Cerebellar nuclear complex (tissue), 1 donor: ENCODE data around the gene AFF1.

ENCODE experiments used
- DNase-seq, 2 experiments: peaks; one replicate each; lab custom pipeline; 2025; lab: John Stamatoyannopoulos, UW

The AFF1 gene

GRCh38 chr4:87152310-87153041 is 217.7 kb downstream of the AFF1 start:
- DNase-seq: no peak

GRCh38 chr4:87153078-87153870 is 218.5 kb downstream of the AFF1 start:
- no peak for DNase-seq

GRCh38 chr4:87165892-87166291 is 231.1 kb downstream of the AFF1 start:
- DNase-seq: no peak

DNA sequence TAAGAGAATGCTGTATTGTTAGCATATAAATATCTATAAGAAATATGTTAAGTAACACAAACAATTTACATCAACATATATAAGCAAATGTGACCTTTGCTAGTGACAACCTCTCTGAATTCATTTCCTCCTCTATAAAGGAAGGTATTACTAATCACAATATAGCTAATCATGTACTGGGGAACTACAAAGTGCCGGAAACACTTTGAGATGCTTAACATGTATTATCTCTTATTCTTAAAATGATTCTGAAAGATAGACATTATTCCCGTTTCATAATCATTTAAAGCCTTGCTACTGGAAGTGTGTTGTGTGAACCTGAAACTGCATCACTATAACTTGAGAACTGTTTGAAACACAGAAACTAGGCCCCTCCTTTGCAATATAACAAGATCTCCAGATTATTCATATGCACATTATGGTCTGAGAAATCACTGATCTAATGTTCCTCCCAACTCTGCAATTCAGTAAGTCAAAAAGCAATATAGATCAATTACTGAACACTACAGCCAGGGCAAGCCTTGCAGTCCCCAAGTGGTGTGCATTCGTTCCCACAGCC is 231.6 kb downstream of the AFF1 start:
- no peak for DNase-seq

DNA sequence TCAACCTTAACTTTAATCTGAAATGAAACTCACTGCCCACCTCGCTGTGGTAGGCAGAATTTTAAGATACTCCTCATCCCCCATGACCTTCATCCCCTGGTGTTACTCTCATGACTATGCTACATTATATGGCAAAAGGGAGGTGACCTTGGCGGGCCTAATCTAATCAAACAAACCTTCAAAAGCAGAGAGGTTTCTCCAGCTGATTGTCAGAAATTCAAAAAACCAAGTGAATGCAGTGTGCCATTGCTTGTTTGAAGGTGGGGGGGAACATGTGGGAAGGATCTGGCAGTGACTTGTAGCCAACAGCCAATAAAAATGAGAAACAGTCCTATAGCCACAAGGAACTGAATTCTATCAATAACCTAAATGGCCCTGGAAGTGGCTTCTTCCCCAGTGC is 237.1 kb downstream of the AFF1 start:
- DNase-seq: no peak

GRCh38 chr4:87174672-87175071 is 239.9 kb downstream of the AFF1 start:
- no peak for DNase-seq

DNA sequence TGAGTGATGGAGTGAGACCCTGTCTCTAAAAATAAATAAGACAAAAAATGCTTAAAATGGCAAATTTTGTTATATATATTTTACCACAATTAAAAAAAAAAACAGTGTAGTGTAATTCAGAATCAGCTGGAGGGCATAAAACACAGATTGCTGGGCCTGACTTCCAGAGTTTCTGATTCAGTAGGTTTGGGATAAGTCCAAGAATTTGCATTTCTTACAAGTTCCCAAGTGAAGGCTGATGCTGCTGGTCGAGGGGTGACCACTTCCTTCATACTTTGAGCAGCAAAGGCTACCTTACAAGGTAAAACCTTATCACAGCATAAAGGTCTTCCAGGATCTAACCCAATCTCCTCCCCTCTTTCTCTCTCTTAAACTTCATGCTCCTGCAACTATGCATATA is 244.9 kb downstream of the AFF1 start:
- DNase-seq: no peak

GRCh38 chr4:87180767-87181166 is 246.0 kb downstream of the AFF1 start:
- no peak for DNase-seq

DNA sequence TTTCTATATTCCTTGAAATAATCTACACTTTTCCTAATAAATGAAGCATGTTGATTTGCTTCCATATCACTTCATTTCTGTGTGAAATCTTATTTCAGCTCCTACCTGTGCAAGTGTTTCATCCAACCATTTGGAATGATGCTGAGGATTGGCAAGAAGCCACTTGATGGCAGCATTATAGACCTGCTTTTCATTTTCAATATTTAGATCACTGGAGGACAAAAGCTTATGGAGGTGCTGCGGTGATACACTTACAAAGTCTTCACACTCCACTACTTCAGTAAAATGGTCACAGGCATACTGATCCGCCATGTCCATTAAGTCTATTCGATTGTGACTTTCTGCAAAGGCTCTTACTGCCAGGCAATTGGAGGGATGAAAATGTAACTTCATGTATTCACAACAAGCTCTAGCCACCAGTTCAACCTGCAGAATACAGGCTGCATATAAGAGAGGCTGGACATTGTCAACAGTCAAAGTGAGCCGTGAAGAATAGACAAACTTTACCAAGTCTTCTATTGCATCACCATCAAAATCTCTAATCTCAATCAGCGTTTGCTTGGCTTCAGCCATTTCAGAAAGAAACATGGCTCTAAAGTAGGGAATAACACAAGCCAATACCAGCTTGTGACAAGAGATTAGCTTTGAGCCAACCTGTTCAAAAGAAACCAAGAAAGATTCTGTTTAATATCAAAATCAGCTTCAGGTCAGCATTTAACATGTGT is 250.5 kb downstream of the AFF1 start:
- DNase-seq: no peak

DNA sequence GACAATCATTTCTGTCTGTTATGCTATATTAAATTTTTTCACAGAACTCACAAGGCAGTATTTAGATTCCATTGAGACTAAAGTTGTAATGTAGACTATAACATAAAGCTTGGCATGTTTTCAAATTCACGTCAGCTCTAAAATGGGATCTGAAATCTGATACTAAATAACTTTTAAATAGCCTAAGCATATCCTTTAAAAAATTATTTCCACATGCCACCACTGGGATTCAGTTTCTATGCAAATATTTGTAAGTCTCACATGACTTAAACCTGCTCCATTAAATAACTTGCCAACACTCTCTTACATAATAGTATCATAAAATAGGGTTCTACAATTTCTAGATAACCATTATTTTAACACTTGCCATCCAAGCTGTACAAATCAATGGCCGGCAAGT is 253.2 kb downstream of the AFF1 start:
- DNase-seq: no peak

DNA sequence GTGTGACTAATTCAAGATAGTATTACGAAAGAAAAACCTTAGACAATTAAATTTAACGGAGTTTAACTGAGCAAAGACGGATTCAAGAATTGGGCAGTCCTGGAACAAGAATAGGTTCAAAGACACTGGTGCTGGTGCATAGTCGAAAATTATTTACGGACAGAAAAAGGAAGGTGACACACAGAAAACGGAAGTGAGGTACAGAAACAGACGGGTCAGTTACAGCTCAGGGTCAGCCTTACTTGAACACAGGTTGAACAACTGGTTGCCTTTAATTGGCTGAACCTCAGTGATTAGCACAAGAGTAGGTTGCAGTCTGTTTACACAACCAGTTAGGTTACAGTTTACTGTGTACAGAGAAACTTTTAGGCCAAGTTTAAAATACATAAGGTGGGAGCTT is 254.1 kb downstream of the AFF1 start:
- DNase-seq: no peak
